ENCODE measurements around the gene TBC1D24. TPM values are rescaled to one million over a fixed set of nuclear protein-coding genes. Genes with fewer than 3 reads are reported as not detected.

The TBC1D24 gene
- total and polyA plus RNA-seq, 2 donors (not counting 1 experiment from before 2014, with no cell fraction given), result 7.1 to 9.4 TPM

GRCh38 chr16:2498531-2499253 lies 23.8 kb downstream of the TBC1D24 start:
- no peak overlapping the region for H3K9ac ChIP-seq (ENCODE audit: low read length)
- Mint-ChIP-seq H3K4me1 (peaks cover 2% of the 10 kb centered on the region), H3K9me3 (ENCODE audit: insufficient read depth) (no peaks in the 10 kb centered on the region), H3K4me3 (no peak overlapping the region), H3K27me3 (no peaks in the 10 kb centered on the region), H3K27ac (no peak overlapping the region)
- no peak overlapping the region for H3K4me3 ChIP-seq (ENCODE audit: control extremely low read depth in 1 of 5, extremely low read depth in 1 of 5, insufficient read depth in 1 of 5, low read depth in 2 of 5, low read length in 4 of 5)
- peaks cover 0 to 4% of the 10 kb centered on the region in 2 experiments for H3K36me3 ChIP-seq (replicated peaks in 1 of 2; ENCODE audit: control extremely low read depth in 1 of 2, control insufficient read depth in 1 of 2, extremely low read depth in 1 of 2, insufficient read depth in 2 of 2, low read length in 1 of 2)
- intact Hi-C loops (cut with micrococcal nuclease), result no loop called here
- 98% methylated on average over 15 of the region's 15 CpGs for WGBS (ENCODE audit: insufficient coverage)
- H3K9me3 ChIP-seq (ENCODE audit: control extremely low read depth in 1 of 3, control insufficient read depth in 2 of 3, insufficient read depth in 1 of 3, low read length in 2 of 3), result no peaks in the 10 kb centered on the region
- ATAC-seq (ENCODE audit: low read depth), result no peak
- no peak overlapping the region for H3K4me2 ChIP-seq (replicated peaks; ENCODE audit: low read depth, low read length, poor library complexity, severe bottlenecking)
- peaks cover 22% of the 10 kb centered on the region for H3K79me2 ChIP-seq (ENCODE audit: control insufficient read depth, insufficient read depth, low read length)
- ChIA-PET CTCF (interaction anchor here (0.9 to 1.1 kb wide), 2 partner anchors 169 to 304 kb away, joined by 3 read pairs; no protein-coding TSS in a partner anchor), POLR2A (no interaction called here)
- H4K20me1 ChIP-seq (ENCODE audit: control insufficient read depth, insufficient read depth, low read length, poor library complexity, severe bottlenecking), result no peaks in the 10 kb centered on the region
- H3K27me3 ChIP-seq (replicated peaks in 1 of 4; ENCODE audit: control extremely low read depth in 1 of 4, control insufficient read depth in 3 of 4, insufficient read depth in 4 of 4, low read length in 3 of 4), result no peaks in the 10 kb centered on the region
- peaks cover 0 to 8% of the 10 kb centered on the region in 2 donors for H3K4me1 ChIP-seq (ENCODE audit: control insufficient read depth in 2 of 2, insufficient read depth in 2 of 2, low read length in 2 of 2)
- no peak overlapping the region for H3K27ac ChIP-seq (ENCODE audit: low read length in 2 of 2)
- no peak for TF ChIP-seq CTCF (IDR thresholded peaks at IDR 0.05)
- TF ChIP-seq EZH2 (IDR thresholded peaks at IDR 0.05; ENCODE audit: borderline replicate concordance, insufficient read depth, low read depth, low read length, poor library complexity, severe bottlenecking), result no peak
- H2AFZ ChIP-seq (ENCODE audit: insufficient read depth, low read depth, low read length, poor library complexity, severe bottlenecking), result no peak overlapping the region
- no peak for DNase-seq

- DNase-seq (no peak), ATAC-seq (ENCODE audit: low read depth) (no peak)
- H4K20me1 ChIP-seq (ENCODE audit: control insufficient read depth, insufficient read depth, low read length, poor library complexity, severe bottlenecking), result no peaks in the 10 kb centered on the region
- Mint-ChIP-seq H3K4me1 (peaks cover 2% of the 10 kb centered on the region), H3K4me3 (no peak overlapping the region), H3K27me3 (no peaks in the 10 kb centered on the region), H3K9me3 (ENCODE audit: insufficient read depth) (no peaks in the 10 kb centered on the region), H3K27ac (no peak overlapping the region)
- H3K4me2 ChIP-seq (replicated peaks; ENCODE audit: low read depth, low read length, poor library complexity, severe bottlenecking), result no peak overlapping the region
- H3K36me3 ChIP-seq (replicated peaks in 1 of 2; ENCODE audit: control extremely low read depth in 1 of 2, control insufficient read depth in 1 of 2, extremely low read depth in 1 of 2, insufficient read depth in 2 of 2, low read length in 1 of 2), result peaks cover 0 to 4% of the 10 kb centered on the region in 2 experiments
- TF ChIP-seq EZH2 (IDR thresholded peaks at IDR 0.05; ENCODE audit: borderline replicate concordance, insufficient read depth, low read depth, low read length, poor library complexity, severe bottlenecking), result no peak
- TF ChIP-seq CTCF (IDR thresholded peaks at IDR 0.05), result no peak
- H3K9me3 ChIP-seq (ENCODE audit: control extremely low read depth in 1 of 3, control insufficient read depth in 2 of 3, insufficient read depth in 1 of 3, low read length in 2 of 3), result no peaks in the 10 kb centered on the region
- intact Hi-C loops (cut with micrococcal nuclease), result no loop called here
- H3K4me1 ChIP-seq (ENCODE audit: control insufficient read depth in 2 of 2, insufficient read depth in 2 of 2, low read length in 2 of 2), result peaks cover 0 to 8% of the 10 kb centered on the region in 2 donors
- H3K9ac ChIP-seq (ENCODE audit: low read length), result no peak overlapping the region
- ChIA-PET CTCF (interaction anchor here (0.9 to 3.0 kb wide), 5 partner anchors 11 to 306 kb away, joined by 3 to 41 read pairs (median 9); partner anchors contain the start of gene ECI1), POLR2A (no interaction called here)
- H3K4me3 ChIP-seq (ENCODE audit: control extremely low read depth in 1 of 5, extremely low read depth in 1 of 5, insufficient read depth in 1 of 5, low read depth in 2 of 5, low read length in 4 of 5), result no peak overlapping the region
- no peaks in the 10 kb centered on the region for H3K27me3 ChIP-seq (replicated peaks in 1 of 4; ENCODE audit: control extremely low read depth in 1 of 4, control insufficient read depth in 3 of 4, insufficient read depth in 4 of 4, low read length in 3 of 4)
- 100% methylated on average over 1 of the region's 6 CpGs for WGBS (ENCODE audit: insufficient coverage)
- H3K79me2 ChIP-seq (ENCODE audit: control insufficient read depth, insufficient read depth, low read length), result peaks cover 22% of the 10 kb centered on the region
- H2AFZ ChIP-seq (ENCODE audit: insufficient read depth, low read depth, low read length, poor library complexity, severe bottlenecking), result no peak overlapping the region
- H3K27ac ChIP-seq (ENCODE audit: low read length in 2 of 2), result no peak overlapping the region
These were observed 24.5 kb downstream of the TBC1D24 start for GRCh38 chr16:2499454-2499853.

All from B cell (primary cell).